NCI-H2107 treated with DMSO at 0.1 percent for 48 hours (cell line): ENCODE results near the gene RXFP4.
"Not testable (repeated sequence)": the region's sequence is repeated elsewhere in the genome, so short reads cannot be mapped to it uniquely, and the experiment has no call there.

ENCODE experiments used
- DNase-seq: peaks from one replicate; lab custom pipeline; 2025; ENCODE audit not compliant: unreplicated experiment; lab: John Stamatoyannopoulos, UW

RXFP4 gene

GRCh38 chr1:155976913-155977689, 35.7 kb downstream of the RXFP4 start:
- DNase-seq, result peak; percentile 47

- no peak for DNase-seq
Observed at GRCh38 chr1:155977690-155978324, 36.4 kb downstream of the RXFP4 start.

GRCh38 chr1:155978325-155978972, 37.0 kb downstream of the RXFP4 start, which contains the start of gene ARHGEF2:
ARHGEF2 (minus strand) TSS chr1:155978547; CDS start chr1:155978427, 120 bp downstream.
- peak; percentile 43 for DNase-seq

GRCh38 chr1:155978973-155979429, 37.6 kb downstream of the RXFP4 start:
- DNase-seq, result no peak

GRCh38 chr1:155979597-155980343, 38.3 kb downstream of the RXFP4 start:
- DNase-seq, result no peak

- peak; percentile 17 for DNase-seq
Observed at GRCh38 chr1:155981266-155982088, 40.0 kb downstream of the RXFP4 start.

GRCh38 chr1:155982106-155982505, 40.7 kb downstream of the RXFP4 start:
- no peak for DNase-seq

- DNase-seq, result peak; percentile 96
Observed at GRCh38 chr1:155983191-155984024, 42.0 kb downstream of the RXFP4 start.

- DNase-seq, result peak; percentile 98
Observed at GRCh38 chr1:155984341-155984740, 42.9 kb downstream of the RXFP4 start.

- DNase-seq, result not testable (repeated sequence)
Observed at GRCh38 chr1:155984903-155985645, 43.6 kb downstream of the RXFP4 start.

- peak; percentile 42 for DNase-seq
Observed at GRCh38 chr1:155989242-155990004, 48.0 kb downstream of the RXFP4 start.

- DNase-seq, result no peak
Observed at GRCh38 chr1:155990005-155990739, 48.7 kb downstream of the RXFP4 start.
